ENCODE data around the gene CAPN15.

DNA sequence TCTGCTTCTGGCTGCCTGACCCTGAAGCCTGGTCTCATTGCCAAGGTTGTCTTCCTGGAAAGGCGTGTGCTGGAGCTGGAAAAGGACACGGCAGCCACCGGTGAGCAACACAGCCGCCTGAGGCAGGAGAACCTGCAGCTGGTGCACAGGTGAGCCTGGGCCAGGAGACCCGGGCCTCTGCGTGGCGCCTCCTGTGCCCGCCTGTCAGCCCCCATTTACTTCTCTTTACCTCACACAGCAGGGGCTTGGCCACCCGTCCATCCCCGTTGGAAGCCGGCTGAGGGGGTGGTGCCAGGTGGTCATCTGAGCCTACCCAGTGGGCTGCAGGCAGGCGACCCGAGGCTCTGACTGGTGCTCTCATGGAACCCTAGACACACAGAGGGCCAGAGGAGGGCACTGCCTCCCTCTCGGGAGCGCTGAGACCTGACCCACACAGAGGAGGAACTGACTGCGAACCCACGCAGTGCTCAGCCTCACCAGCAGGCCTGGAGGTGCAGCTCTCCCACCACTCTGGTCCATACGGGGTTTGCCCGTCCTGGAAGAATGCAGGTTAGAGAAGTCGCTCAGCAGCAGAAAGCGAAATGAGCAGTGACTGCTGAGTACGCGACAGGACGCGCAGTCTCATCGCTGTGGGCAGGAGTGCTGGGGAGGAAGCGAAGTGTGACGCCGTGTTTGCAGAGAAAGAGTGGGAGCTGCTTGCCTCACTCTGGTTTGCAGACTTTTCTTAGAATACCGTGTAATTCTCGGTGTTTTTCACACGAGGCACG is 21.9 kb upstream of the CAPN15 start:
- TF ChIP-seq RCOR1 (IDR thresholded peaks at IDR 0.05; ENCODE audit: low read depth, low read length) = no peak
- TF ChIP-seq FOSL2 (IDR thresholded peaks at IDR 0.05) = no peak
- no peak for TF ChIP-seq FOSL2 (CRISPR knock-in tag; IDR thresholded peaks at IDR 0.05)
- TF ChIP-seq, protein P1, sequence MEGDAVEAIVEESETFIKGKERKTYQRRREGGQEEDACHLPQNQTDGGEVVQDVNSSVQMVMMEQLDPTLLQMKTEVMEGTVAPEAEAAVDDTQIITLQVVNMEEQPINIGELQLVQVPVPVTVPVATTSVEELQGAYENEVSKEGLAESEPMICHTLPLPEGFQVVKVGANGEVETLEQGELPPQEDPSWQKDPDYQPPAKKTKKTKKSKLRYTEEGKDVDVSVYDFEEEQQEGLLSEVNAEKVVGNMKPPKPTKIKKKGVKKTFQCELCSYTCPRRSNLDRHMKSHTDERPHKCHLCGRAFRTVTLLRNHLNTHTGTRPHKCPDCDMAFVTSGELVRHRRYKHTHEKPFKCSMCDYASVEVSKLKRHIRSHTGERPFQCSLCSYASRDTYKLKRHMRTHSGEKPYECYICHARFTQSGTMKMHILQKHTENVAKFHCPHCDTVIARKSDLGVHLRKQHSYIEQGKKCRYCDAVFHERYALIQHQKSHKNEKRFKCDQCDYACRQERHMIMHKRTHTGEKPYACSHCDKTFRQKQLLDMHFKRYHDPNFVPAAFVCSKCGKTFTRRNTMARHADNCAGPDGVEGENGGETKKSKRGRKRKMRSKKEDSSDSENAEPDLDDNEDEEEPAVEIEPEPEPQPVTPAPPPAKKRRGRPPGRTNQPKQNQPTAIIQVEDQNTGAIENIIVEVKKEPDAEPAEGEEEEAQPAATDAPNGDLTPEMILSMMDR (IDR thresholded peaks at IDR 0.05) = no peak
- TF ChIP-seq CBX8 (IDR thresholded peaks at IDR 0.05) = no peak
- no peak for TF ChIP-seq POLR2A (IDR thresholded peaks at IDR 0.05; ENCODE audit: low read length)
- no peak for TF ChIP-seq RAD21 (conservative IDR thresholded peaks at IDR 0.05 in 1 of 2, IDR thresholded peaks at IDR 0.05 in 1 of 2)
- no peak for TF ChIP-seq FOSB (CRISPR knock-in tag; IDR thresholded peaks at IDR 0.05)
- no peak for TF ChIP-seq JUN (IDR thresholded peaks at IDR 0.05)
- no peak for TF ChIP-seq RFX5 (IDR thresholded peaks at IDR 0.05)
